ENCODE results near the gene HACD3.
"Not testable (repeated sequence)": the region's sequence is repeated elsewhere in the genome, so short reads cannot be mapped to it uniquely, and the experiment has no call there.

HACD3 gene

DNA sequence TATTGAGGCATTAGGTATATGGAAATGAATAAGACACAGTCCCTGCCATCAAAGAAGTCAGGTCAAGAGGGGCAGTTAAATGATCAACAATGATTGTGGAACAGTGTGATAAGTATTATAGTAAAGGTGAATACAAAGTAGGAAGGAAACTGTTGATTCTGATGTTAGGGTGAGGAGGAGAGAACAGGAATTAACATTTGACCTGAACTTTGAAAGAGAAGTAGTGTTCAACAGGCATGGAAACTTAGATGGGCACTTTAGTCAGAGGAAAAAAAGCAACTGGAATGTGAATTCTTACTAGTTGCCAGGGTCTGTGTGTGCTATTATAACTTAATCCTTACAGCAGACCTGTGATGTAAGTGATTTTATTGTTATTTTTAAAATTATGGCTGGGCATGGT, 17.6 kb downstream of the HACD3 start:
- in situ Hi-C loops (cut with MboI; ENCODE audit: low sequenced_read_pairs) = no loop called here

DNA sequence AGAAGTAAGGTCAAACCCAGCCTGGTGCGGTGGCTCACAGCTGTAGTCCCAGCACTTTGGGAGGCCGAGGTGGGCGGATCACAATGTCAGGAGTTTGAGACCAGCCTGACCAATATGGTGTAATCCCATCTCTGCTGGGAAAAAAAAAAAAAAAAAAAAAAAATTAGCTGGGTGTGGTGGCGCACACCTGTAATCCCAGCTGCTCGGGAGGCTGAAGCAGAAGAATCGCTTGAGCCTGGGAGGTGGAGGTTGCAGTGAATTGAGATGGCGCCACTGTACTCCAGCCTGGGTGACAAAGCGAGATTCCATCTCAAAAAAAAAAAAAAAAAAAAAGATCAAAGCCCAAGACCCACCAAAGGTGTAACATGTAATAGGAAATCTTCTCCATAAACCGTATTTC, 19.0 kb downstream of the HACD3 start:
- in situ Hi-C loops (cut with MboI; ENCODE audit: low sequenced_read_pairs) = not testable (repeated sequence)

DNA sequence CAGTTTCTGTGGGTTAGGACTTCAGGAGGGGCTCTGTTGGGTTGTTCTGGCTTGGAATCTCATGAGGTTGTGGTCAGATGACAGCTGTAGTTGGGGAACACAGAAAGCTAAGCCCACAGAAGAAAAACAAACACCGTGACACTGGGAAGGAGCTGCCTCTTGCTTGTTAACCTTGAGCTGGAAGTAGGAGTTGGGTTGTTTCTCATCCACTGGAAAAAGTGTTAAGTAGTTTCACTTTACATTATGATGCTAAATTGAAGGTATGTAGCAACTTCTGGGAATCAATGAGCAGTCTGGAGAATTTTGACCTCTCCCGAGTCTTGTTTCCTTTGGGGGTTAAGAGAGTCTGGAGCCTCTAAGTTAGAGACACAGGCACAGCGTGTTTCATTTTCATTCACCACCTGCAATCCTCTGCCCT, 20.4 kb downstream of the HACD3 start:
- in situ Hi-C loops (cut with MboI; ENCODE audit: low sequenced_read_pairs) = no loop called here

DNA sequence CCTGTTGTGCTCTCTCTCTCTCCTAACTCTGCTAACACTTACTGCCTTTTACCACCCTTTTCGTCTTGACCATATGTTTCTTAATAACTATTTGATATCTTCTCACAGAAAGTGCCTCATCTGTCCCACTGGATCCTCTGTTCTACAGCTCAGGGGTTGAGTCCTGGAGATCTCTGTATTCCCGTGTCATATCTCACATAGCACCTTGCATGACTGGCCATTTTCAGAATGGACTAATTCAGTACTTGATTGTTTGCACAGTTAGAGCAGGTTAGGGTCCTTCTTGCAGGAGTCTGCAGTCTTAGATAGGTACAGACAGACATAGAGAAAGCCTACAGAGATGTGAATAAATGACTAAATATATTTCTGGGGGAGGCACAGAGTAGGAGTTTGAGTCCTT, 20.9 kb downstream of the HACD3 start:
- in situ Hi-C loops (cut with MboI; ENCODE audit: low sequenced_read_pairs) = no loop called here

DNA sequence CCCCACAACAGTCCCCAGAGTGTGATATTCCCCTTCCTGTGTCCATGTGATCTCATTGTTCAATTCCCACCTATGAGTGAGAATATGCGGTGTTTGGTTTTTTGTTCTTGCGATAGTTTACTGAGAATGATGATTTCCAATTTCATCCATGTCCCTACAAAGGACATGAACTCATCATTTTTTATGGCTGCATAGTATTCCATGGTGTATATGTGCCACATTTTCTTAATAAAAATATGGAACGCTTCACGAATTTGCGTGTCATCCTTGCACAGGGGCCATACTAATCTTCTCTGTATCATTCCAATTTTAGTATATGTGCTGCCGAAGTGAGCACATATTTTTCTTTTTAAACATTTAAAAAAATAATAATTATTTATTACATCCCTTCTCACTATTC, 22.6 kb downstream of the HACD3 start:
- in situ Hi-C loops (cut with MboI; ENCODE audit: low sequenced_read_pairs) = not testable (repeated sequence)

DNA sequence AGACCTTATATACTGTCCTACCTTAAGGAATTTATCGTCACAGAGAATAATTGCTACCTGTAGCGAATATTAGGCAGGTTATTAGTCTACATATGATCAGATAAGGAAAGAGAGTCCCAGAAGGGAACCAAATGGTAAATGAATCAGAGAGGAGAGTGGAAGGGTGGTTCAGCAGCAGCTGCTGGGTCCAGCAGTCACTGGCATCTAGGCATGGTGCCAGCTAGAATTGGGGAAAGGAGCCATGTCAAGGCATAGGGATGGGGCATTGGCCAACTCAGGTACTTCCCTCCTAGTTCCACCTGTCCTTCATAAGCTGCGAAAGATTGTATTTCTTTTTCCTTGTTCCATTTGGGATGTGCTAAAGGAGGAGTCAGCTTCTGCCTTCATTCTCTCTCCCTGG, 23.4 kb downstream of the HACD3 start:
- in situ Hi-C loops (cut with MboI; ENCODE audit: low sequenced_read_pairs) = no loop called here

DNA sequence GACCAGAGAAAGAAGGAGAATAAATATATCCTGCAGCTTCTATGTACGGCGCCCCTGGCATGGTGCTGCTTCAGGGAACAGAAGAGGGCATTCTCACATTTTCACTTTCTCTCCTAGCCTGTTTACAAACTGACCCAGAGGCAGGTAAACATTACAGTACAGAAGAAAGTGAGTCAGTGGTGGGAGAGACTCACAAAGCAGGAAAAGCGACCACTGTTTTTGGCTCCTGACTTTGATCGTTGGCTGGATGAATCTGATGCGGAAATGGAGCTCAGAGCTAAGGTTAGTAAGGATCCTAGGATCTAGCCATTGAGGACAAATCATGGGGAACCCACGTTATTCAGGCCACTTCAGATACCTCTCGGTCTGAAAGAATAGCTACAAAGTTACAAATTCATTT, 26.4 kb downstream of the HACD3 start:
- in situ Hi-C loops (cut with MboI; ENCODE audit: low sequenced_read_pairs) = no loop called here

DNA sequence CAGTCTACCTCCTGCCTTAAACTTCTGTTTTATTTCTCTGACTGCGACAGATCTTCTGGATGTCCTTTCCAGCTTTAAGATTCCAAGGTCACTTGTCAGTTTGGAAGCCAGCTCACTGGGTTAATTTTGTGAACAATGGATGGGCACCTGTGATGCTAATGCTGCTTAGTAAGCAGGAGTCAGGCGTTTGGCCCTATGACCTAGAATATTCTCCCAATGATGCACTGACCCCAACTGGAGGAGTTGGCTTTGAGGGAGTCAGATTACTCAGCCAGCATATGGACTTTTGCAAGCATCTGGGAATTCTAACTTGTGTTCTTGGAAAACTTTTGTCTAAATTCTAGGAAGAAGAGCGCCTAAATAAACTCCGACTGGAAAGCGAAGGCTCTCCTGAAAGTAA, 28.1 kb downstream of the HACD3 start:
- in situ Hi-C loops (cut with MboI; ENCODE audit: low sequenced_read_pairs) = no loop called here

DNA sequence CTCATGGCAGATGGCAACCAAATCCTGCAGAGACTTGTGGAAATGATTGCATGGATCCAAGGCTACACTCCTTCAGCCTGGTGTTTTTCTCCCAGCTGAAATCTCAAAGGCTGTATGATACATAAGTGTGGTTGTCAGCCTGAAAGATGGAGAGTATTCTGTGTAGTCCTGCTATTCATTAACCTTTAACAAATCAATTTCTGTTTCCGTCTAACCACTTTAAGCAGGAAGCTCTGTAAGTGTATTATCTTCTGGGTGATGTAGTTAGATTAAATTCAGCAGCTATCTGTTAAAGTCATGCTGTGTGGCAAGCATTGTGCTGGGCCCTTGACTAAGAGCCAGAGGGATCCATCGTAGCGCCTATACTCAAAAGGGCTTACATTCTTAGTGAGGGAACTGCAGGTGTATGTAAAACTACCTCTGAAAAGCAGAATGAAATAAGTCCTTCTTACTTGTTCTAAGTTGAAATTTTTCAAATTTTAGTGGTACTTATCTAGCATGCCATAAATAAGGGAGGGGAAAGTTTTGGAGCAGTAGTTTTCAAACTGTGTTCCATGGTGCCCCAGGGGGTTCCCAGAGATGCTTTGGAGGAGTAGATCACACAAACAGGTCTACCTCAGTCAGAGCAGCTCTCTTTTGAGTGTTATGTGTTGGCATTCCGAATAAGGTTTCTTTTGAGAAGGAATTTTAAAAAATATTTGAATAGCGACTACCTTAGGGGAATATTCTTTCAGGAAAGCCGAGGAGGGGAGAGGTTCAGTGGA, 28.9 kb downstream of the HACD3 start:
- in situ Hi-C loops (cut with MboI; ENCODE audit: low sequenced_read_pairs) = no loop called here

DNA sequence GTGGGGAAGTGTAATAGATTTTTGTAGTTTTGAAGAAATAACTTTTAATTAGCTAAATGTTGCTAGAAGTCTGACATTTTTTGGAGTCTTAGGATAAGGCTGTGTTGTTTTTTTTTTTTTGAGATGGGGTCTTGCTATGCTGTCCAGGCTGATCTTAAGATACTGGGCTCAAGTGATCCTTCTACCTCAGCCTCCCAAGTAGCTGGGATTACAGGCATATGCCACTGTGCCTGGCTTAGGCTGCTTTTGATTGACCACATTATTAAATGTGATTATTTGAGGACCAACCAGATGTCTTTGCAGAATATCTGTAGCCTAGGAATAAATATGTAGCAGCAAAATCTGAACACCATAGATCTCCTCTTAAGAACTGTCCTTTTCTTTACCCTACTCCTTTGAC, 29.7 kb downstream of the HACD3 start:
- in situ Hi-C loops (cut with MboI; ENCODE audit: low sequenced_read_pairs) = no loop called here

DNA sequence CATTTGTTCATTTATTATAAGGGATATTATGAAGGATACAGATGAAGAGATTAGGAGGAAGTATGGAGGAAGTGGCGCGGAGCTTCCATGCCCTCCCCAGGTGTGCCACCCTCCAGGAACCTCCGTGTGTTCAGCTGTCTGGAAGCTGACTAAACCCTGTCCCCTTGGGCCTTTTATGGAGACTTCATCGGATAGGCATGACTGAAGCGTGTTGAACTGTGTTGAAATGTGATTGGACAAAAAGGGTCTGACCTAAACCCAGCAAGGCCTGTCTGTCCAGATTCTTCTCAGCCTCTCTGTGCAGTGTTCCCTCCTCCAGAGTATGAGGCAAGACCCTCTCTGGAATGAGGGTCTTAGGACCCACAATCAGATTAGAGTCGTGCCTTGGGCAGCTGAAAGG, 31.7 kb downstream of the HACD3 start:
- in situ Hi-C loops (cut with MboI; ENCODE audit: low sequenced_read_pairs) = no loop called here

DNA sequence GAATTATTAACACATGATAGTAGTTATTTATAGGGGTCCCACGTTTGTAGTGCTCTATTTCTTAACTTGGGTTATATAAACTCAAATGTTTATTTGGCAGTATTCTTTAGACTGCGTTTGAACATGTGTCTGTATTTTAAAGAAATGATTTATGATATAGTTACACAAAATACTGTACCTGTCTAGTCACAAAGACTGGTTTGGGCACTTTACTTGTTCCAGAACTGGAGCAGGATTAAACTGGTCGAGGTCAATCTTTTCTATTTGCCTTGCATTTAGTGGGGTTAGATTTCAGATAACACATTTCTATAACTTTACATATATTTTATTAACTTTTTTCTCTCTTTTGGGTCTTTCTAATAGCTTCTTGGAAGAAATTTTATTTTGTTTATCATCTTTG, 39.5 kb downstream of the HACD3 start:
- in situ Hi-C loops (cut with MboI; ENCODE audit: low sequenced_read_pairs) = no loop called here

DNA sequence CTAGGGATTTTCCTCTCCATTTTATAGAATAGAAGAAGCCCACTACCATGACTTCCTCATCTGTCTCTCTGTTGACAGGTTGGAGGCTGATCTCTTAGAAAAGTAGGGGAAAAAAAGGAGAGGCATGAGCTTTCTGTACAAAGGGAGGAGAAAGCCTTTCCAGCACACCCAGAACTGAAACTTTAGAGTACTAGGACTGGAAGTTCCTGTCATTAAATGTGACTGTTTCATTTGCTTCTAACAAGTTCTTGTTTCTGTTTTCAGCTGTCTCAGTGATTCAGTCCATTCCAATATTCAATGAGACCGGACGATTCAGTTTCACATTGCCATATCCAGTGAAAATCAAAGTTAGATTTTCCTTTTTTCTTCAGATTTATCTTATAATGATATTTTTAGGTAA, 41.7 kb downstream of the HACD3 start:
- in situ Hi-C loops (cut with MboI; ENCODE audit: low sequenced_read_pairs) = no loop called here

DNA sequence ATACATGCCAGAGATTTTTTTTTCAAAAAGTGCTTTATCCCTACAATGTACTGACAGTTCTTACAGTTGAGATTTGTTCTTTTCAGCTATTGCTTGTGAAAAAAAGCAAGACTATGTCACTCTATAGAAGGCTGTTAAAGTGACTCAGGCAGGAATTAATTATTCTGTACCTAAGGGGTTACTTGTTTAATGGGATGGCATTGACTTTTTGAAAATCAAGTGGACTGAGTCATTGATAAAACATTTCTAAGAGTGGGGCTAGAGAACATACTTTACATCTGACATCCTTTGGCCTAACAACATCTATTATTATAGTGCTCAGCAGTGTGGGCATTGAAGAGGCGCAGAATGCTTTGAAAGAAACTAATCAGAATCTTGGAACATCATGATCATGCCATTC, 46.4 kb downstream of the HACD3 start:
- in situ Hi-C loops (cut with MboI; ENCODE audit: low sequenced_read_pairs) = no loop called here

DNA sequence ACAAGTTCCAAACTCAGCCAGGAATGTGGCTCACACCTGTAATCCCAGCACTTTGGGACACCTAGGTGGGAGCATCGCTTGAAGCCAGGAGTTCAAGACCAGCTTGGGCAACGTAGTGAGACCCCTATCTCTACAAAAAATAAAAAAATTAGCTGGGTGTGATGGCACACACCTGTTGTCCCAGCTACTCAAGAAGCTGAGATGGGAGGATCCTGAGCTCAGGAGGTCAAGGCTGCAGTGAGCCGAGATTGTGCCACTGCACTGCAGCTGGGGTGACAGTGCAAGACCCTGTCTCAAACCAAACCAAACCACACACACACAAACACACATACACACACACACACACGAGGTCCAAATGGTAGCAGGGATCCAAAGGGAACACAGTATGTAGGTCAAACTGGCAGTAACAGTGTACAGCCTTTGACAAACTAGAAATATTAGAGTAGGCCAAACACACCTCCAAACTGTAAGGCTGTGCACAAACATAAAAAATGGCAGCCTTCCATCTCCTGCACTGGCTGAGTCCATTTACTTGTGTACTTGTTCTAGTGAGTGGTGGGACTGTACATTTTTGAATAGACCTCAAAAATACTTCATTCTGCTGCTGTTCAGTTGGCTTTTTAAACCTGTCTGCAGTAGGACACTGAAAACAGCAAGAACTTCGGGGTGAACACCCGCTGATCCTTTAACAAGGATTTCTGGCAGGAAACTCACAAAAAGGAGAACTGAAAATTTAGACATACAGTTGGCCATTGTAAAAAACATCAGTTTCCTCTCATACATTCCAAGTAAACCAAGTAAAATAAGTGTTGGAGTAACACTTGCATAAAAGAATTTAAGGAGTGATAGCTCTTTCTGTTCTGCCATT, 47.1 kb downstream of the HACD3 start:
- in situ Hi-C loops (cut with MboI; ENCODE audit: low sequenced_read_pairs) = no loop called here

DNA sequence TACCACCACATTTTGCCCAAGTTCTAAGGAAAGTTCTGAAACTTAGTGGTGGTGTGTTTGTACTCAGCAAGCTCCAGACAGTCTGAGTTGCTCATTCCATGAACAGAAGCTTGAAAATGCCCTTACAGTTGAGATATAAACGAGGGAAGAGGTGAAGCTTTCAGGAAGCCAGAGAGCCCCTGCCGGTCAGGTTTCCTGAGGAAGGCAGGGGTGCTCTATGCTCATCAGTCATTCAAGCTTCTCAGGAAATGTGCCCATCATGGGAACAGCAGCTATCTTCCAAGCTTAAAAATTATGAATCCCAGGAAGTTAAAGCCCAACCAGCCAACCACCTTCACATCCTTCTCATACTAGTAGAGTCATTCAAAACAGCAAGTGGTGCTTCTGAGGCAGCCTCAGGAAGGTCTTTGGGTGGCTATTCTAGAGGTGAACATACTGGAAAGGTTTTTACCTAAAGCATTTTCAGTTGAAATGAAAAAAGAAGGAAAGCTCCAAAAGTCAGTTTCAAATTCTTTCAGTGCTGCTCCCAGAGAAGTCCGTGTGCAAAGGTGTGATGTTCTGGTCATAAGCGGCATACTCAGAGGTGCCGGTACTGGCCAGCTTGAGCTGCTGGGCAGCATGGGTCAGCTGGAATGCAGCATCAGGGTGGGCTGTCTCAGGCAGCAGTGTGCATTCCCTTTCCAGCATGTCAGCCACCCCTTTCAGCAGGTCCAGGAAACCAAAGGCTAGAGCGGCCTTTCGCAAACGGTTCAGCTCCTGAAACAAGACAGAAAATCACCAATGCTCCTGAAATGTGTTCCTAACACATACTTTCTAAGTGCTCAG, 48.9 kb downstream of the HACD3 start:
- in situ Hi-C loops (cut with MboI; ENCODE audit: low sequenced_read_pairs) = no loop called here

DNA sequence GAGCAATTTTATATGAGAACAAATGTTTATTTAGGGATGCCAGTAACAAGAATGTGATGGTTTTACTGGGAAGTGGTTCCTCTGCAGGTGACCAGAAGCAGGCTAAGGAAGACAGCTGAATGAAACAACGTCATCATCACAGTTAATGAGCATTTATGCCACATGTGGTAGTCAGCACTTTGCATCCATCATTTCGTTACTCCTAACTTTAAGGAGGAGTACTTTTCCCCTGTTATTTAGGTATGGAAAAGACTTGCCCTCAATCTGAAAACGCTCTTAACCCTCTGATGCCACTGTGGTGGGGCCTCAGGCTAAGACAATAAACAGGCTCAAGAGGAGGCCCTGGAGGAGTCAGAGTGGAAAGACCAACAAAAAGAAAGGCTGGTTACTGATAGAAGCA, 49.5 kb downstream of the HACD3 start:
- in situ Hi-C loops (cut with MboI; ENCODE audit: low sequenced_read_pairs) = no loop called here

DNA sequence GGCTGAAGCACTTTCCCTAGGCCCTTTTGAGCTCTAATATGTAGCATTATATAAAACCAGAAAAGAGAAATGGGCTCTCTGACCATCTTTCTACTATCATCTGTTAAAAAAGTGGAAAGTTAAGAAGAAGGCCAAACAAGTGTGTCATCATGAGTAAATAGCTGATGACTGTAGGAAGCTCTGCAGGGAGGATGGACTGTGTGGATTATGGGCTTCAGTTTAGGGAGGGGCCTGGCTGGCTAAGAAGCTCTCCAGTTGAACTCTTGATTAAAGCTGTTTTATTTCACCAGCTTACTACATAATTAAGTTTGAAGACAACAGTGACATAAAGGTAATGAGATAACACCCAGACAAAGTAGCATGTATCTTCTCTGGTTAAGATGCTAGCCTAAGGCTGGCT, 50.0 kb downstream of the HACD3 start:
- in situ Hi-C loops (cut with MboI; ENCODE audit: low sequenced_read_pairs) = no loop called here

DNA sequence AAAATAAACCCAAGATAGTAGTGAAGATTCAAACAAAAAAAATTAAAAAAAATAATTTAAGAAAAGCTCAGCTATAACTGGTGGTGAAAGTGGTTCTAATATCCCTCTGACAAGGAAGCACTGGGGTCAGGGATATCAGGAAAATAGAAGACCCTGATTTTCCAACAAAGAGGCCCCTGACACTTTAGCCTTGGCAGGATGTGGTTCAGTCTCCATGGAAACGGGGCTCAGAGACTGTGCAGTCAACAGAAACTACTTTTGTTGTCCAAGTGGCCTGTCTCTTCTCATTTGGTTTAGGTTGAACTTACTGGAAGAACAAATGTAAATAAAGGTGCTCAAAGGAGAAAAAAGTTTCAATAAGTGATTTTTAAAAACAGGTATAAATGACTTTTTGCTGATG, 53.4 kb downstream of the HACD3 start:
- in situ Hi-C loops (cut with MboI; ENCODE audit: low sequenced_read_pairs) = no loop called here

DNA sequence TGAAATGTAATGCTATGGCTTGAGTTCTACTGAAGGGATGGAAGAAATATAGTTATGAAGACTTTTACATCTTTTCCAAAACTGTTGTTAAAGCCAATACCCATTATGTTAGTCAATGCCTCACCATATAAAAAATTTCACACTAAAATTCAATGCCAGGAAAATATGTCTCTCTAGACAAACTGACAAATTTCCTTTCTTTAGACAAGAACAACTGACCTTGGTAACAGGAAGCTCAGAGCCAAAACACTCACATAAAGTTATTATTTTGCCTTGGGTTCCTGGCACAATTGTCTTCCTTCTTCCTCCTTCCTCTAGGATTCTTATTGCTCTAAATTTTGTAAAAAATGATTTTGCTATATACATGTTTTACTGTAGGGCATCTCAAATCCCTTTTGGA, 54.0 kb downstream of the HACD3 start:
- in situ Hi-C loops (cut with MboI; ENCODE audit: low sequenced_read_pairs) = no loop called here

DNA sequence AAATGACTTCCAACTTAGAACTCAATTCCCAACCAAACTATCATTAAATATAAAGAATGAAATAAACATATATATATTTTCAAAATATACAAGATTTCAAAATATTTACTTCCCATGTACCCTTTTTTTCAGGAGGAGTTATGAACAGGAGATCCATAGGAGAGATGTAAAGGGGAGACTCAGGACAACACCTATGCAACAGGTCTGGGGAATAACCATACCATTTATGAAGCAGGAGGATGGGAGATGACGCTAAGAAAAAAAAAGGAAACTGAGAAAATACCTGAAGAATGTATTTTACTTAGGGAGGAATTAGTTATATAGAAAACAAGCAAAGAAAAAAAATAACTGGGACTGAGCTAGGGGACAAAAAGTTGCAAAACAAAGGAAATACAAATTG, 56.8 kb downstream of the HACD3 start:
- in situ Hi-C loops (cut with MboI; ENCODE audit: low sequenced_read_pairs) = no loop called here

DNA sequence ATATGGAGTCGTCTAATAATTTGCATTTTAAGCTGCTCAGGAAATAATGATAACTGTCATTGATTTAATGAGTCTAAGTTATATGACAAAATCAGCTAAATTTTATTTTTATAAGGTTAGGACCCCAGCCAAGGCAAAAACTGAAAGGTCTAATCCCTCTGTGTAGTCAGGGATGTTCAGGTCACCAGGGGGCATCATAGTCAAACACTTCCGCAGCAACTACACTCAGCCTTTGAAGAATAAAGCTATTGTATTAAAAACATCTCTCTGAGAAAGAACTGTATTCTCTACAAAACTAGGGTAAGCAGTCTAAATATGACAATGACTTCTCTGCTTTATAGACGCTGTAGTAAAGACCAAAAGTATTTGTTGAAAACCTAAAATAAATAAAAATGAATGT, 65.7 kb downstream of the HACD3 start:
- in situ Hi-C loops (cut with MboI; ENCODE audit: low sequenced_read_pairs) = no loop called here

All from hTERT RPE-1 (cell line).